K562 (cell line): ENCODE measurements around the gene MGAT4D.
A peak's percentile ranks its signal among the peaks of the same experiment; 100 is the strongest.

ENCODE experiments used
- CTCF ChIP-seq, 3 experiments: IDR thresholded peaks in 2 of 3; conservative IDR thresholded peaks in 1 of 3; 2 replicates each; pipeline ENCODE4 v1.5.1; 2011 to 2012; ENCODE audit warnings: low read length in 3 of 3, mild to moderate bottlenecking in 3 of 3, control low read depth in 2 of 3, improper control_type of control experiment in 1 of 3, inconsistent platforms in 1 of 3, low read depth in 1 of 3, mixed read lengths in 1 of 3, moderate library complexity in 1 of 3; ENCODE audit not compliant: insufficient read depth in 2 of 3
- OTX1 ChIP-seq: fragments of 450-650 bp; formaldehyde crosslinking; IDR thresholded peaks from 2 replicates; pipeline ENCODE4 v1.4.0; 2022; ENCODE audit warnings: mild to moderate bottlenecking
- PHF8 ChIP-seq: fragments of 200-600 bp; sonication (generic); IDR thresholded peaks from 2 replicates; pipeline ENCODE4 v1.6.1; 2012; ENCODE audit warnings: mixed run types, mild to moderate bottlenecking, inconsistent platforms, low read length, moderate library complexity, borderline replicate concordance
- POLR2A ChIP-seq: fragments of 450-650 bp; conservative IDR thresholded peaks from 2 replicates; pipeline ENCODE4 v1.6.1; 2016
- RAD21 ChIP-seq, 2 experiments: fragments of 250-450 bp in 1 of 2; fragments of 450-650 bp in 1 of 2; sonication (Bioruptor Pico) in 1 of 2; formaldehyde crosslinking in 1 of 2; IDR thresholded peaks in 1 of 2; conservative IDR thresholded peaks in 1 of 2; 2 replicates each; pipeline versions ENCODE4 v1.4.0 to v1.8.0; 2020 to 2022; ENCODE audit warnings: mild to moderate bottlenecking in 2 of 2, moderate library complexity in 1 of 2
- SOX6 ChIP-seq: fragments of 450-650 bp; IDR thresholded peaks from 2 replicates; pipeline ENCODE4 v1.6.1; 2014; ENCODE audit warnings: mild to moderate bottlenecking
- ZFP30 ChIP-seq: fragments of 250-450 bp; sonication (Bioruptor Pico); IDR thresholded peaks from 2 replicates; pipeline ENCODE4 v1.8.0; 2022; ENCODE audit warnings: moderate library complexity, mild to moderate bottlenecking, inconsistent platforms, borderline replicate concordance
- TF ChIP-seq, protein P1 (sequence below), 2 experiments: fragments of 450-650 bp; IDR thresholded peaks; 2 replicates each; pipeline ENCODE4 v1.6.1; 2016

DNA sequence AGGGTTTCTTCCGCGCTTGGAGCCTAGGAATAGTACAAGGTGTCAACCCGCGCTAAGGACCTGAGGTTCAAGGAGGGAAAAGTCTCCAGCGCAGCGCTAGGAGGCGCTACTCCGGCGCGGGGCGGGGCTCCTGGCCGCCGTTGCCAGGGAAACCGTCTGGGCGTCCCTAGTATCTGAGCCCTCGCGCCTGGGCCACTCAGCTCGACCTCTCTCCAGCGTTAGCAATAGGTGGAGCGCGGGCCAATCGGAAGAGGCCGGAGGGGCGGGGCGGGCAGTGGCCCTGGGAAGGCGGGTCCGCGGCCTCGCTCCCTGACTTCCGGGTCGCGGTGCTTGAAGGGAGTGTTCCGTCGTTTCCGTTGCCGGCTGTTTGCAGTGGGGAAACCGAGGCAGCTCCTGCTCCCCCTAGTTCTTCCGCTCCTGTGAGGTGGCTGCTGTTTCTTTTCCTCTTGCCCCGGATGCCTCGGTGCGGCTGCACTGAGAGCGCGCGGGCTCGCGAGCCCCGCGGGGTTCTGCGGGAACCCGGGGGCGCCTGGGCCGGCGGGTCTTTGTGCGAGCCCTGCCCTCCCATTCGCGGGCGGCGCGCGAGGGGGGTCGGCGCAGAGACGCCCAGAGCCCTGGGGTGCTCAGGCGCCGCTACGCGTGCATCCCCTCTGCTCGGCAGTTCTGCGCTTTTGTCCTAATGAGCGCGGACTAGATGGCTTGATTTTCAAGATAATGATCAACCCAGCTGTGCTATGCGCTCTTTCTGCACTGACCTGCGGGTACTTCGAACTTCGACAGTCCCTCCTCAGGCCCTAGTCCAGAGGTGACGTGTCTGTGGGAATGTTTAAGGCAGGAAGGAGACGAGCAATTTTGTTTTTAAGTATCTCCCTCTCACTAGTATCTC lies 26.0 kb upstream of the MGAT4D start, which contains the start of gene ELMOD2:
- TF ChIP-seq POLR2A, result peak; percentile 92
- peak; percentile 95 for TF ChIP-seq PHF8
- no peak for TF ChIP-seq ZFP30
- peak; percentile 14; the same call in 1 of the 2 replicates for TF ChIP-seq SOX6
- TF ChIP-seq, protein P1, sequence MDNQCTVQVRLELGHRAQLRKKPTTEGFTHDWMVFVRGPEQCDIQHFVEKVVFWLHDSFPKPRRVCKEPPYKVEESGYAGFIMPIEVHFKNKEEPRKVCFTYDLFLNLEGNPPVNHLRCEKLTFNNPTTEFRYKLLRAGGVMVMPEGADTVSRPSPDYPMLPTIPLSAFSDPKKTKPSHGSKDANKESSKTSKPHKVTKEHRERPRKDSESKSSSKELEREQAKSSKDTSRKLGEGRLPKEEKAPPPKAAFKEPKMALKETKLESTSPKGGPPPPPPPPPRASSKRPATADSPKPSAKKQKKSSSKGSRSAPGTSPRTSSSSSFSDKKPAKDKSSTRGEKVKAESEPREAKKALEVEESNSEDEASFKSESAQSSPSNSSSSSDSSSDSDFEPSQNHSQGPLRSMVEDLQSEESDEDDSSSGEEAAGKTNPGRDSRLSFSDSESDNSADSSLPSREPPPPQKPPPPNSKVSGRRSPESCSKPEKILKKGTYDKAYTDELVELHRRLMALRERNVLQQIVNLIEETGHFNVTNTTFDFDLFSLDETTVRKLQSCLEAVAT (IDR thresholded peaks at IDR 0.05), result no peak; a peak in 1 of 4 replicates
- TF ChIP-seq OTX1, result no peak
- peak; percentile 80 to 94 (median 87) for TF ChIP-seq CTCF (IDR thresholded peaks at IDR 0.05 in 2 of 3, conservative IDR thresholded peaks at IDR 0.05 in 1 of 3; ENCODE audit: insufficient read depth in 2 of 3, low read depth in 1 of 3, low read length in 3 of 3)
- peak; percentile 33 to 37; a peak in 3 of 4 replicates for TF ChIP-seq RAD21 (CRISPR knock-in tag; conservative IDR thresholded peaks at IDR 0.05 in 1 of 2, IDR thresholded peaks at IDR 0.05 in 1 of 2)
